DMS 273 treated with DMSO at 0.1 percent for 48 hours (cell line): Measurements from ENCODE around the gene SP1.
"Not testable (repeated sequence)": the region's sequence is repeated elsewhere in the genome, so short reads cannot be mapped to it uniquely, and the experiment has no call there.

Experiments
- DNase-seq: peaks from one replicate; lab custom pipeline; 2025; lab: John Stamatoyannopoulos, UW

The SP1 gene

GRCh38 chr12:53361638-53362037 is 18.3 kb upstream of the SP1 start:
- DNase-seq = not testable (repeated sequence)

- no peak for DNase-seq
Measured at GRCh38 chr12:53365245-53365904, 14.6 kb upstream of the SP1 start.

- DNase-seq = not testable (repeated sequence)
Measured at GRCh38 chr12:53373554-53374133, 6.3 kb upstream of the SP1 start.

- DNase-seq = not testable (repeated sequence)
Measured at GRCh38 chr12:53374277-53374676, 5.7 kb upstream of the SP1 start.

DNA sequence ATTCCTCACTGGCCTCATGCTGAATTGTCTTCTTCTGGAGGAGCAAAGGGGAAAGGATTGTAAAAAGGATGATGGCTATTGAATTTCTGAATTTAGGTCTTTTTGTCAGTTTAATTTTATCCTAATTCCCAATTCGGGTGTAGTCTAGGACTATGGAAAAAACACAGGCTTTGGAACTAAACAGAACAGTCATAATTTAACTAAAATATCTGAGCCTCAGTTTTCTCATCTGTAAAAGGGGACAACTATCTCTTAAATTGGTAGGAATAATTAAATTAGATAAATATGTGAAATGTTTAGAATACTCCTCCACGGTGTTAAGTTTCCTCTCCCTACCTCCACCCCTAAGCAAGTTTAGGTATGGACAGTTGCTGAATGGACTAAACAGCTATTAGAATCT is 3.2 kb upstream of the SP1 start:
- DNase-seq = no peak

DNA sequence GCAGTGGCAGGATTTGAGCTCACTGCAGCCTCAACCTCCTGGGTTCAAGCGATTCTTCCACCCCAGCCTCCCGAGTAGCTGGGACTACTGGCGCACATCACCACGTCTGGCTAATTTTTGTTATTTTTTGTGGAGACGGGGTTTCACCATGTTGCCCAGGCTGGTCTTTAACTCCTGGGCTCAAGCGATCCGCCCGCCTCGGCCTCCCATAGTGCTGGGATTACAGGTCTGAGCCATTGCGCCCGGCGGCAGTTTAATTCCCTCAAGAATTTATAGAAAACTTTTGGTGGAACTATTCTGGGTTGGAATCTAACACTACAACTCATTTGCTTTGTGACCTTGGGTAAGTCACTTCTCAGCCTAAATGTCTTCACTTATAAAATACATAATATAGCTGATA is 1.8 kb upstream of the SP1 start:
- no peak for DNase-seq

- DNase-seq = no peak
Measured at GRCh38 chr12:53378724-53379388, 1.1 kb upstream of the SP1 start.

- DNase-seq = peak; percentile 99
Measured at GRCh38 chr12:53379389-53380103, 430 bp upstream of the SP1 start.

DNA sequence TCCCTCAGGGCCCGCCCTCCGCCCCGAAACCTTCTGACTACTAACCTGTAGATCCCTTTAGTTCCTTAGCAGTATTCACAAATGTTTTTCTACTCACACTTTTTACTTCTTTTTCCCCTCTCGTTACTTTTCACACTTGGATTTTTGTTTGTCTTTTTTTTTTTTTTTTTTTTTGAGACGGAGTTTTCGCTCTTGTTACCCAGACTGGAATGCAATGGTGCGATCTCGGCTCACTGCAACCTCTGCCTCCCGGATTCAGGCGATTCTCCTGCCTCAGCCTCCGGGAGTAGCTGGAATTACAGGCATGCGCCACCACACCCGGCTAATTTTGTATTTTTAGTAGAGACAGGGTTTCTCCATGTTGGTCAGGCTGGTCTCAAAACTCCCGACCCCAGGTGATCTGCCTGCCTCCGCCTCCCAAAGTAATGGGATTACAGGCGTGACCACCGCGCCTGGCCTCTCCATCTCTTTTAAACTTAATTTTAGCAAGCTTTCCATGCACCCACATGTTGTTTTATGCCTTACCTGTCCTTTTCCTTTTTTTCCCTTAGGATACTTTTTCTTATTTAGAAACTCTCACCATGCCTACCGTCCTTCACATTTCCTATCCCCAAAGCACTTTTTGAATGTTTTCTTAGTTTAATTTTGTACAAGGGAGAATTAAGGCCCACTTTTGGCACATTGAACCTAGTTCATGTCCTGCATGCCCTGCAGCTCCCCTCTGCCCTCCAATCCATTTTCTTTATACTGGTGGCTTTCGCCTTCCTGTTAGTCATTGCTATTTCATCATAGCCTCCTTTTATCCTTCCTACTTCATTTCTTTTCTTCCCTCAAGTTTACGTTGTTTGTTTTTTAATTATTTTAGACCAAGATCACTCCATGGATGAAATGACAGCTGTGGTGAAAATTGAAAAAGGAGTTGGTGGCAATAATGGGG is 1.1 kb downstream of the SP1 start:
- no peak for DNase-seq

DNA sequence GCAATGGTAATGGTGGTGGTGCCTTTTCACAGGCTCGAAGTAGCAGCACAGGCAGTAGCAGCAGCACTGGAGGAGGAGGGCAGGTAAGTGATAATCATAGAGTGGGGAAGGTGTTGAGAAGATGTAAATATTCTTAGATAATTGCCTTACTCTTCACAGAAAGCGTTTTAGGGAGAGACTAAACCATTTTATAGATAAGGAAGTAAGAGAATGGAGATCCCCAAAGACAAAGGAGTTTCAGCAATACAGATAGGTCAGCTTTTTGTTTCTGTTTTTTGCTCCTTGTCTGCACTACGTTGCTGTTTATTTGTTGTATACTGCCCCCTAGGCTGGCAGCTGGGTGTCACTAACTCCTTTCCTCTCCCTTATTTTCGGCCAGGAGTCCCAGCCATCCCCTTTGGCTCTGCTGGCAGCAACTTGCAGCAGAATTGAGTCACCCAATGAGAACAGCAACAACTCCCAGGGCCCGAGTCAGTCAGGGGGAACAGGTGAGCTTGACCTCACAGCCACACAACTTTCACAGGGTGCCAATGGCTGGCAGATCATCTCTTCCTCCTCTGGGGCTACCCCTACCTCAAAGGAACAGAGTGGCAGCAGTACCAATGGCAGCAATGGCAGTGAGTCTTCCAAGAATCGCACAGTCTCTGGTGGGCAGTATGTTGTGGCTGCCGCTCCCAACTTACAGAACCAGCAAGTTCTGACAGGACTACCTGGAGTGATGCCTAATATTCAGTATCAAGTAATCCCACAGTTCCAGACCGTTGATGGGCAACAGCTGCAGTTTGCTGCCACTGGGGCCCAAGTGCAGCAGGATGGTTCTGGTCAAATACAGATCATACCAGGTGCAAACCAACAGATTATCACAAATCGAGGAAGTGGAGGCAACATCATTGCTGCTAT is 2.0 kb downstream of the SP1 start:
- no peak for DNase-seq

GRCh38 chr12:53383258-53383657 is 3.3 kb downstream of the SP1 start:
- no peak for DNase-seq

GRCh38 chr12:53386381-53386780 is 6.4 kb downstream of the SP1 start:
- not testable (repeated sequence) for DNase-seq

- no peak for DNase-seq
Measured at GRCh38 chr12:53388932-53389331, 9.0 kb downstream of the SP1 start.

DNA sequence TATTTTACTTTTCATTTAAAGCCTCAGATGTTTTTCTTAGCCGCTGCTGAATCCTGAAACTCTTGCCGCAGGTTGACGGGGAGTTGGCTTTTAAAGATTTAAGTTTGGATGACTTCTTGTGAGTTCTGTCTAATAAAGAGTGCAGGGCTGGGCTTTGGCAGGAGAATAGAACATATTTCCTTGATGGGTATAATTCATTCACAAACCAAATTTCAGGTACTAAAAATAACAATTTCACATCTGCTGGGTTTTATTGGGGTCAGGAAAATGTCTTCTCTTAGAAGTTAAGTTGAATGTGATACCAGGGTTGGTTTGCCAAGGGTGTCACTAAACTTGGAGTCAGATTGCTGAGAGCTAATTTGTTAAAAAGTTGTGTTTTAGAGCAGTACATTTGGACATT is 9.7 kb downstream of the SP1 start:
- DNase-seq = no peak

- DNase-seq = no peak
Measured at GRCh38 chr12:53391724-53392123, 11.7 kb downstream of the SP1 start.

GRCh38 chr12:53399896-53400295 is 19.9 kb downstream of the SP1 start:
- DNase-seq = no peak

DNA sequence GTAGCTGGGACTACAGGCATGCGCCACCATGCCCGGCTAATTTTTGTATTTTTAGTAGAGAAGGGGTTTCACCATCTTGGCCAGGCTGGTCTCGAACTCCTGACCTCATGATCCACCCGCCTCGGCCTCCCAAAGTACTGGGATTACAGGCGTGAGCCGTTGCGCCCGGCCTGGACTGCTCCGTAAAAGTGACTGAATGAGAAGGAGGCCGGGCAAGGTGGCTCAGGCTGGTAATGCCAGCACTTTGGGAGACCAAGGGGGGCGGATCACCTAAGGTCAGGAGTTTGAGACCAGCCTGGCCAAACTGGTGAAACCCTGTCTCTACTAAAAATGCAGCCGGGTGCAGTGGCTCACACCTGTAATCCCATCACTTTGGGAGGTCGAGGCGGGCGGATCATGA is 22.4 kb downstream of the SP1 start:
- DNase-seq = not testable (repeated sequence)

DNA sequence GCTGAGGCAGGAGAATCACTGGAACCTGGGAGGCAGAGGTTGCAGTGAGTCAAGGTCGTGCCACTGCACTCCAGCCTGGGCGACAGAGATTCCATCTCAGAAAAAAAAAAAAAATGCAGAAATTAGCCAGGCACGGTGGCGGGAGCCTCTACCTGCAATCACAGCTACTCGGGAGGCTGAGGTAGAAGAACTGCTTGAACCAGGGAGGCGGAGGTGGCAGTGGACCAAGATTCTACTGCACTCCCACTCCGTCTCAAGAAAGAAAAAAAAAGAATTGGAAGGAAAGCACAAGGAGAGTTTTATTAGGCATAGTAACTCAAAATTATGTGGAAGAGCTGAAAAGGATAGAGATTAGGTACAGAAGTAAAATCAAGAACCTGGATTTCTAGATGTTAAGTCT is 22.9 kb downstream of the SP1 start:
- no peak for DNase-seq

GRCh38 chr12:53410951-53411350 is 31.0 kb downstream of the SP1 start:
- no peak for DNase-seq

DNA sequence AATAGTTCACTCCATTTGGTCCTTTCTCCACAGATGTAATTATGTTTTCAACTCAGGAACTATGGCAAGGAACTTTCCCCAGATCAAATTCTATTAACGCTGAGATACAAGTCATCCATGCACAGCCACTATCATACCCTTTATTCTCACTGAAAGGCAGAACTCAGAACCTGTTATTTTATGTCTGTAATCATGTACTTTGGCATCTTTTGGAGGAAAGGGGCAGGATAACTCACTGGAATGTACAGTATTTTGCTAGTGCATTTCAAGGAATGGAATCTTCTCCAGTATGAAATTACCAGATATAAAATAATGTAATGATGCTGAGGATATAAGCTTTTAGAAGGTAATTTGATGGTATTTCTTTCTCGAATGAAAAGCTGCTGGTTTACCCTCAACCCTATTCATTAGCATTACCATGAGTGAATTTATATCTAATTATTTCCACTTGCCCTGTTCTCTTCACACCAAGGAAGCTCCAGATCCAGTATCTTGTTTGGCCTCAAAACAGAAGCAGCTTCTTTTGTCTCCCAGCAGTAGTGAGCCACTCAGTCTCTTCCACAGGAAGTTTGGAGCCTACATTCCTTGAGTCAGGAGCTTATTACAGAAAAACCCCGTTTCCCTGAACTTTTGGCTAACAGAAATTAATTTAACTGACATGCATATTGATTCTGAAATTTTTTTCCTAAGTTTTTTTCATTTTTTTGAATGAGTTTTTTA is 33.7 kb downstream of the SP1 start:
- no peak for DNase-seq
